Left lung (tissue), 10 donors: Measurements from ENCODE around the gene RBL2. TPM values are rescaled to one million over a fixed set of nuclear protein-coding genes. Genes with fewer than 3 reads are reported as not detected.

Source experiments
- ATAC-seq: fragments of 200-7000 bp; cut with Tn5 transposase; one replicate; pipeline ENCODE4 v1.9.1; 2020; ENCODE audit warnings: moderate library complexity
- DNase-seq, 4 donors: peaks; one replicate each; pipeline ENCODE4 v3.0.0-alpha.2; 2013 to 2020
- H3K27ac ChIP-seq, 2 donors: fragments of 200-600 bp; sonication (generic) in 1 of 2; one replicate each; pipeline versions ENCODE4 v1.5.0 to v1.8.0; 2020 to 2021
- H3K27me3 ChIP-seq, 2 donors: fragments of 200-600 bp; sonication (generic) in 1 of 2; one replicate each; pipeline versions ENCODE4 v1.5.0 to v1.8.0; 2020 to 2021
- H3K36me3 ChIP-seq, 2 donors: fragments of 200-600 bp; sonication (generic) in 1 of 2; one replicate each; pipeline versions ENCODE4 v1.5.0 to v1.8.0; 2020 to 2021
- H3K4me1 ChIP-seq, 2 donors: fragments of 200-600 bp; one replicate each; pipeline ENCODE4 v1.8.0; 2021
- H3K4me3 ChIP-seq, 2 donors: fragments of 200-600 bp; sonication (generic) in 1 of 2; one replicate each; pipeline versions ENCODE4 v1.5.0 to v1.8.0; 2020 to 2021; ENCODE audit warnings: mild to moderate bottlenecking in 1 of 2
- H3K9me3 ChIP-seq, 2 donors: fragments of 200-600 bp; sonication (generic) in 1 of 2; one replicate each; pipeline versions ENCODE4 v1.5.0 to v1.8.0; 2020 to 2021
- intact Hi-C, 2 donors: fragments of 100-400 bp; cut with DNase I; formaldehyde crosslinking; loops; one replicate each; pipeline versions ENCODE4 v1.11.2 to v1.14.2; 2022
- polyA plus RNA-seq, 6 donors: library from polyadenylated mRNA; unstranded; fragments of 120-200 nt; gene quantifications; one replicate each; pipeline ENCODE4 v1.2.1, GENCODE V29; 2013; ENCODE audit not compliant: insufficient read length in 6 of 6
- total RNA-seq, 2 donors: library from RNA; stranded (reverse); fragmentation: NEBNext Ultra II Directional; extraction: Animal tissue kit (Norgen Biotek cat#: 25700); gene quantifications; one replicate each; pipeline ENCODE4 v1.2.1, GENCODE V29; 2021
- TF ChIP-seq, protein P1 (sequence below), 2 donors: fragments of 200-600 bp; sonication (generic) in 1 of 2; IDR thresholded peaks; one replicate each; pipeline versions ENCODE4 v1.5.0 to v1.8.0; 2021; ENCODE audit warnings: antibody characterized with exemption in 2 of 2
- donor health status: DM: no; HTN: yes; CAD: no.
- donor health status: DM: no; HTN: no; CAD: no.

RBL2 gene
- total and polyA plus RNA-seq, 8 donors = 62.1 to 121 (median 93.3) TPM

DNA sequence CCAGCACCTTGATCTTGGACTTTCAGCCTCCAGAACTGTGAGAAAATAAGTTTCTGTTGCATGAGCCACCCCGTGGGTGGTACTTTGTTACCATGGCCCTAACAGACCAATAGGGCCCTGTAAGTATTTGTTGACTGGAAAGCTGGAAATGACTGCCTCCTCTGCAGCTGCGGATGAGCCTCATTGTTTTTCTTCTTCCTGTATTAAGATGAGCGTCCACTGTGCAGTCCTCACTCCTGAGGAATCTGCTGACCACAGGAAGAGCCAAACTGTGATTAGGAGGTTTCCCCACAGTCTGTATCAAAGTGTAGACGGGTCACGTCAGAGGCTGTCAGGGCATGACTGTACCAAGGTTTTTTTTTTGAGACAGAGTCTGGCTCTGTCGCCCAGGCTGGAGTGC is 81.0 kb downstream of the RBL2 start:
- intact Hi-C loops = no loop called here
- H3K27ac ChIP-seq = peak overlapping the region; percentile 33 to 63
- H3K4me1 ChIP-seq = peaks cover 8 to 53% of the 10 kb centered on the region in 2 donors

DNA sequence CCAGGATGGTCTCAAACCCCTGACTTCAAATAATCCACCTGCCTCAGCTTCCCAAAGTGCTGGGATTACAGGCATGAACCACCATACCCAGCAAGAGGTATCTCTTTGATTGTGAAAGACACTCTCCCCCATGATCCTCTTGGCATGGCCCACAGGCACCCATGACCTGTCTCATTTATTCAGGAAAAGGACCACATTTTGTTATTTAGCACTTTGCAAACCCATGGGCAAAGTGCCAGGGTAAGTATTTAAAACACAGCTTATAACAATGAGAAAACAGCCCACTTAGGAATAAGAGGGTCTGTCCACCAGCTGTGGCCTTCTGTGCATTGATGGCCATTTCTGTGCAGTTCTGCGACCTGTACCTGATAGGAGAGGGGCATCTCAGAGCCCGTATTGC is 81.5 kb downstream of the RBL2 start:
- H3K4me1 ChIP-seq = peaks cover 6 to 48% of the 10 kb centered on the region in 2 donors
- intact Hi-C loops = no loop called here

More for the DNA sequence above, 81.0 kb downstream of the RBL2 start:
- TF ChIP-seq, protein P1, sequence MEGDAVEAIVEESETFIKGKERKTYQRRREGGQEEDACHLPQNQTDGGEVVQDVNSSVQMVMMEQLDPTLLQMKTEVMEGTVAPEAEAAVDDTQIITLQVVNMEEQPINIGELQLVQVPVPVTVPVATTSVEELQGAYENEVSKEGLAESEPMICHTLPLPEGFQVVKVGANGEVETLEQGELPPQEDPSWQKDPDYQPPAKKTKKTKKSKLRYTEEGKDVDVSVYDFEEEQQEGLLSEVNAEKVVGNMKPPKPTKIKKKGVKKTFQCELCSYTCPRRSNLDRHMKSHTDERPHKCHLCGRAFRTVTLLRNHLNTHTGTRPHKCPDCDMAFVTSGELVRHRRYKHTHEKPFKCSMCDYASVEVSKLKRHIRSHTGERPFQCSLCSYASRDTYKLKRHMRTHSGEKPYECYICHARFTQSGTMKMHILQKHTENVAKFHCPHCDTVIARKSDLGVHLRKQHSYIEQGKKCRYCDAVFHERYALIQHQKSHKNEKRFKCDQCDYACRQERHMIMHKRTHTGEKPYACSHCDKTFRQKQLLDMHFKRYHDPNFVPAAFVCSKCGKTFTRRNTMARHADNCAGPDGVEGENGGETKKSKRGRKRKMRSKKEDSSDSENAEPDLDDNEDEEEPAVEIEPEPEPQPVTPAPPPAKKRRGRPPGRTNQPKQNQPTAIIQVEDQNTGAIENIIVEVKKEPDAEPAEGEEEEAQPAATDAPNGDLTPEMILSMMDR (IDR thresholded peaks at IDR 0.05) = no peak
- DNase-seq (no peak), ATAC-seq (no peak)
- H3K36me3 ChIP-seq = no peaks in the 10 kb centered on the region
- no peaks in the 10 kb centered on the region for H3K27me3 ChIP-seq
- H3K9me3 ChIP-seq = peaks cover 0 to 3% of the 10 kb centered on the region in 2 donors
- H3K4me3 ChIP-seq = no peak overlapping the region

DNA sequence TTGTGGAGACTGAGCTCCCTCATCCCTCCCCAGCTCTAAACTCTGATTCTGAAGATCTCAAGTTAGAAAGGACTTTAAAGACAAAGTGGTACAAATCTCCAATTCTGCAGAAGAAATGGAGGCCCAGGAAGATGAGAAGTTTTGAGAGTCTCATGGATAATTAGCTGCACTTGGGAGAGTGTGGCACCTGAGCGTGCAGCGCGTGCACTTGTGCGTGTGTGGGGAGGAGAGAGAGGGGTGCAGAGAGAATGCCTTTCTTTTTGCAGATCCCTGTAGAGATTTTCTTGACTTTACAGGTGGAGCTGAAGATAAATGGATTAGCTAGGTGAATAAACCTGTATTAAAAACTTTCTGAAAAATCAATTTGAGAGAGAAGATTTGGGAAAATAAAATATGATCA is 83.6 kb downstream of the RBL2 start:
- Histone ChIP-seq H3K4me3 (no peak overlapping the region), H3K36me3 (no peaks in the 10 kb centered on the region), H3K27ac (peak overlapping the region; percentile 77 to 89), H3K4me1 (peaks cover 0 to 38% of the 10 kb centered on the region in 2 donors), H3K9me3 (peaks cover 0 to 3% of the 10 kb centered on the region in 2 donors), H3K27me3 (no peaks in the 10 kb centered on the region)
- intact Hi-C loops = no loop called here
- TF ChIP-seq, protein P1 (IDR thresholded peaks at IDR 0.05) = no peak
- ATAC-seq (no peak), DNase-seq (no peak)

More for the DNA sequence above, 81.5 kb downstream of the RBL2 start:
- H3K36me3 ChIP-seq = no peaks in the 10 kb centered on the region
- no peak overlapping the region for H3K4me3 ChIP-seq
- no peak for DNase-seq
- H3K9me3 ChIP-seq = peaks cover 0 to 3% of the 10 kb centered on the region in 2 donors
- H3K27ac ChIP-seq = peak overlapping the region in 1 of 2 donors; percentile 63
- H3K27me3 ChIP-seq = no peaks in the 10 kb centered on the region
- ATAC-seq = no peak
- TF ChIP-seq, protein P1 (IDR thresholded peaks at IDR 0.05) = no peak

DNA sequence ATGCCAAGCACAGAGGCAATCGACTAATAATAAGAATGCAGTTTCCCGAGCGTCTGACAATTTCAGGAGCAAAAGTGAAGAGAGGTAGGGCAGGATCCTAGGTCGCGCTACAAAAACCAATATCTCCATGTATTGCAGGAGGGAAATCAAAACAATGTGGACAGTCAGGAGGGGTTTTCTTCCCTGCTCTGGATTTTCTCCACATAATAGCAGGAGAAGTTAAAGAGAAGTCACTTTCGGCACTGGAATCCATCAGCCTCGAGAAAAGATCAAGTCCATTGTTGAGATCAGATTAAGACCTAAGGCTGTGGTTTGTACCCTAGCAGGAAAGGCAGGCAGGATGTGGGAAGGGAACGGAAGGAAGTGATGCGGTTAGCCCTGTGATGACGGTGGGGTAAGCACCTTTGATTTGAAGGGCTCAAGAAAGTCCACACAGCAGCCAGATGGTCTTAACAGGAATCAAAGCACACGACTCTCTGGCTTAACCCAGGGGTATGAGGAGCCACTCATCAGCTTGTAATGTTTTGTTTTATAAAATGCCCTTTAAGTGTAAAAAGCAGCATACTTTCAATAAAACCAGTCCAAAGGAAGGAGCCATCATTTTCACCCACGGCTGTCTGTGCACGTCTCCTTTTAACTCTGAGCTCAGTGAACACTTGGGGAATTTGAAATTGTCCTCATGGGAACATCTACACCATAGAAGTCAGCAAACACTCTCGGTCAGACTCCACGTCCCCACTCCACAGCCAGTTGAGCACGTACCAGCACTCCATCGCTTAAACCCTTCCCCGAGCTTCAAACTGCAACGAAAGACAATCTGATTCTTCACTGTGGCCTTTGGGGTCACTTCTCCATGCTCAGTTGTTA is 84.5 kb downstream of the RBL2 start:
- intact Hi-C loops = no loop called here
- Histone ChIP-seq H3K27me3 (no peaks in the 10 kb centered on the region), H3K4me3 (peak overlapping the region in 1 of 2 donors; percentile 13), H3K36me3 (no peaks in the 10 kb centered on the region), H3K4me1 (peaks cover 0 to 38% of the 10 kb centered on the region in 2 donors), H3K27ac (peak overlapping the region; percentile 77 to 89), H3K9me3 (peaks cover 0 to 3% of the 10 kb centered on the region in 2 donors)
- DNase-seq (peak in 2 of 4 donors; percentile 42 to 53), ATAC-seq (peak; percentile 69)
- TF ChIP-seq, protein P1 (IDR thresholded peaks at IDR 0.05) = no peak

DNA sequence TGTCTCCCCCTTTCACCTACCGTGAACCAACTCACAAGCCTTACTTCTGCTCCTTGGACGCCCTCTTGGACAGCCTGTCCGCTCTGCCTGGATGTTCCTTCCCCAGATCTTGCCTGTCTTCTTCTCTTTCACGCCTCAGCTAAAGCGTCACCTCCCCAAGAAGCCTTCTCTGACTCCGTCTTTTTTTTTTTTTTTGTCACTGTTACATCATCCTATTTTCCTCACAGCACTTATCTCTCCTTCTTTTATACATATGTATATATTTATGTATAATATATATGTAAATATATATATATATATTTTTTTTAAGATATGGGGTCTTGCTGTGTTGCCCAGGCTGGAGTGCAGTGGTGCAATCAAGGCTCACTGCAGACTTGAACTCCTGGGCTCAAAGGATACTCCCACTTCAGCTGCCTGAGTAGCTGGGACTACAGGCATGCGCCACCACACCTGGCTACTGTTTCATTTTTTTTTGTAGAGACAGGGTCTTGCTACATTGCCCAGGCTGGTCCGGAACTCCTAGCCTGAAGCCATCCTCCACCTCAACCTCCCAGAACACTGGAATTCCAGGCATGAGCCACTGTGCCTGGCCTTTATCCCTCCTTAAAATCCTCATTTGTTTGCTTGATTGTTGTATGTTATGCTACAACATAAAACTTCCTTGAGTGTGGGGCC is 85.3 kb downstream of the RBL2 start:
- Histone ChIP-seq H3K27ac (peak overlapping the region; percentile 77 to 89), H3K9me3 (no peaks in the 10 kb centered on the region), H3K4me3 (no peak overlapping the region), H3K4me1 (peaks cover 0 to 38% of the 10 kb centered on the region in 2 donors), H3K36me3 (no peaks in the 10 kb centered on the region), H3K27me3 (no peaks in the 10 kb centered on the region)
- TF ChIP-seq, protein P1 (IDR thresholded peaks at IDR 0.05) = no peak
- DNase-seq (no peak), ATAC-seq (no peak)
- intact Hi-C loops = no loop called here
